Sigmoid colon (tissue), 3 donors: ENCODE measurements around the gene PRR22.

ENCODE experiments used
- POLR2A ChIP-seq, 2 donors: fragments of 450-650 bp; IDR thresholded peaks; one replicate each; pipeline ENCODE4 v1.6.1; 2016; ENCODE audit warnings: antibody characterized with exemption in 2 of 2, mild to moderate bottlenecking in 2 of 2, moderate library complexity in 2 of 2
- TF ChIP-seq, protein P1 (sequence below), 4 experiments: fragments of 450-650 bp in 3 of 4; fragments of 200-600 bp in 1 of 4; IDR thresholded peaks; one replicate each; pipeline ENCODE4 v1.5.1; 2016 to 2019; ENCODE audit warnings: antibody characterized with exemption in 4 of 4, mild to moderate bottlenecking in 3 of 4, moderate library complexity in 2 of 4

DNA sequence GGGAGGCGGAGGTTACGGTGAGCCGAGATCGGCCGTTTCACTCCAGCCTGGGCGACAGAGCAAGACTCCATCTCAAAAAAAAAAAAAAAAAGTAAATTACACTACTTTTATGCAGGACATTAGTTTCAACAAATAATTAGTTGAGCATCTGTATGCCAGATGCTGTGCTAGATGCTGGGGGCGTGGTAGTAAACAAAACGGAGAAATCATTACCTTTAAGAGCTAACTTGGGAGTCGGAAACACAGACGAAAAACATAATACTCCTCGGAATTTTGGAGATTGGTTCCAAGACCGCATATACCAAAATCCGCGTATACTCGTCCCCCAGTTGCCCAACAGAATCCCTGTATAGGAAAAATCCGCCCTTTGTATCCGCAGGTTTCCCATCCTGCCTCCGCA is 7.7 kb upstream of the PRR22 start:
- TF ChIP-seq, protein P1, sequence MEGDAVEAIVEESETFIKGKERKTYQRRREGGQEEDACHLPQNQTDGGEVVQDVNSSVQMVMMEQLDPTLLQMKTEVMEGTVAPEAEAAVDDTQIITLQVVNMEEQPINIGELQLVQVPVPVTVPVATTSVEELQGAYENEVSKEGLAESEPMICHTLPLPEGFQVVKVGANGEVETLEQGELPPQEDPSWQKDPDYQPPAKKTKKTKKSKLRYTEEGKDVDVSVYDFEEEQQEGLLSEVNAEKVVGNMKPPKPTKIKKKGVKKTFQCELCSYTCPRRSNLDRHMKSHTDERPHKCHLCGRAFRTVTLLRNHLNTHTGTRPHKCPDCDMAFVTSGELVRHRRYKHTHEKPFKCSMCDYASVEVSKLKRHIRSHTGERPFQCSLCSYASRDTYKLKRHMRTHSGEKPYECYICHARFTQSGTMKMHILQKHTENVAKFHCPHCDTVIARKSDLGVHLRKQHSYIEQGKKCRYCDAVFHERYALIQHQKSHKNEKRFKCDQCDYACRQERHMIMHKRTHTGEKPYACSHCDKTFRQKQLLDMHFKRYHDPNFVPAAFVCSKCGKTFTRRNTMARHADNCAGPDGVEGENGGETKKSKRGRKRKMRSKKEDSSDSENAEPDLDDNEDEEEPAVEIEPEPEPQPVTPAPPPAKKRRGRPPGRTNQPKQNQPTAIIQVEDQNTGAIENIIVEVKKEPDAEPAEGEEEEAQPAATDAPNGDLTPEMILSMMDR (IDR thresholded peaks at IDR 0.05), result no peak
- no peak for TF ChIP-seq POLR2A (IDR thresholded peaks at IDR 0.05)
